CD4-positive, alpha-beta T cell (primary cell): ENCODE measurements around the gene CPB1. TPM values are rescaled to one million over a fixed set of nuclear protein-coding genes. Genes with fewer than 3 reads are reported as not detected.

Experiments
- ATAC-seq: fragments of 200-7000 bp; cut with Tn5 transposase; one replicate; pipeline ENCODE4 v1.10.0; 2022; ENCODE audit warnings: mild to moderate bottlenecking; ENCODE audit not compliant: poor library complexity
- CTCF ChIA-PET: fragments of 350-600 bp; sonication (Branson Sonifier 250); formaldehyde crosslinking; loops from one replicate; lab custom pipeline; 2021; ENCODE audit warnings: antibody characterized with exemption, inconsistent platforms; lab: Charles Lee
- POLR2A ChIA-PET: fragments of 350-600 bp; sonication (Branson Sonifier 250); formaldehyde crosslinking; loops from one replicate; lab custom pipeline; 2021; ENCODE audit warnings: antibody characterized with exemption, inconsistent platforms; lab: Charles Lee
- DNase-seq, 14 experiments: peaks; one replicate each; pipeline ENCODE4 v3.0.0-alpha.2; 2013 to 2020; ENCODE audit warnings: mixed read lengths in 2 of 14
- H3K27ac ChIP-seq, 2 donors: one replicate each; pipeline versions ENCODE4 v1.5.1 to v1.7.0; 2013; ENCODE audit warnings: low read length in 2 of 2, low read depth in 1 of 2, mild to moderate bottlenecking in 1 of 2
- H3K27me3 ChIP-seq, 2 experiments: 1 replicate in 1 of 2; 2 replicates in 1 of 2; pipeline versions ENCODE4 v1.6.1 to v1.7.0; 2013; ENCODE audit warnings: low read length in 2 of 2, control low read depth in 1 of 2, mild to moderate bottlenecking in 1 of 2, moderate library complexity in 1 of 2; ENCODE audit not compliant: insufficient read depth in 2 of 2, control insufficient read depth in 1 of 2
- H3K36me3 ChIP-seq: one replicate; pipeline ENCODE4 v1.6.1; 2013; ENCODE audit warnings: low read length, control low read depth; ENCODE audit not compliant: insufficient read depth
- H3K4me1 ChIP-seq: one replicate; pipeline ENCODE4 v1.6.1; 2013; ENCODE audit warnings: low read length, control low read depth; ENCODE audit not compliant: insufficient read depth
- H3K4me3 ChIP-seq: one replicate; pipeline ENCODE4 v1.5.1; 2013; ENCODE audit warnings: mild to moderate bottlenecking, low read length, moderate library complexity
- H3K9me3 ChIP-seq, 2 experiments: 1 replicate in 1 of 2; 2 replicates in 1 of 2; pipeline versions ENCODE4 v1.6.1 to v1.7.0; 2013; ENCODE audit warnings: low read length in 2 of 2, mild to moderate bottlenecking in 2 of 2, control low read depth in 1 of 2, moderate library complexity in 1 of 2; ENCODE audit not compliant: control insufficient read depth in 1 of 2, insufficient read depth in 1 of 2
- H3K27ac Mint-ChIP-seq: one replicate; pipeline ENCODE4 v1.8.0; 2020; ENCODE audit warnings: mixed read lengths
- H3K27me3 Mint-ChIP-seq: one replicate; pipeline ENCODE4 v1.8.0; 2021; ENCODE audit warnings: mixed read lengths
- H3K36me3 Mint-ChIP-seq: one replicate; pipeline ENCODE4 v1.8.0; 2021; ENCODE audit warnings: low read depth, mixed read lengths
- H3K4me1 Mint-ChIP-seq: one replicate; pipeline ENCODE4 v1.8.0; 2021; ENCODE audit warnings: low read depth, mixed read lengths
- H3K4me3 Mint-ChIP-seq: one replicate; pipeline ENCODE4 v1.8.0; 2020; ENCODE audit warnings: mild to moderate bottlenecking, mixed read lengths
- H3K9me3 Mint-ChIP-seq: one replicate; pipeline ENCODE4 v1.8.0; 2020; ENCODE audit warnings: mixed read lengths
- intact Hi-C, 2 experiments: fragments of 100-400 bp; cut with DNase I in 1 of 2; cut with micrococcal nuclease in 1 of 2; formaldehyde crosslinking; loops; one replicate each; pipeline versions ENCODE4 v1.15.1 to v1.9.0; 2023 to 2025; cut with DNase I, micrococcal nuclease
- total RNA-seq, 174 experiments: library from RNA in 2 of 174; stranded (reverse) in 2 of 174; gene quantifications; one replicate each; pipeline ENCODE4 v1.2.3 and lab custom pipeline; 2021 to 2026
- TF ChIP-seq, protein P1 (sequence below): fragments of 200-600 bp; IDR thresholded peaks from one replicate; pipeline ENCODE4 v1.8.0; 2022; ENCODE audit warnings: antibody characterized with exemption, mild to moderate bottlenecking

The CPB1 gene
- total RNA-seq, 2 experiments from 2014 or later = not detected

DNA sequence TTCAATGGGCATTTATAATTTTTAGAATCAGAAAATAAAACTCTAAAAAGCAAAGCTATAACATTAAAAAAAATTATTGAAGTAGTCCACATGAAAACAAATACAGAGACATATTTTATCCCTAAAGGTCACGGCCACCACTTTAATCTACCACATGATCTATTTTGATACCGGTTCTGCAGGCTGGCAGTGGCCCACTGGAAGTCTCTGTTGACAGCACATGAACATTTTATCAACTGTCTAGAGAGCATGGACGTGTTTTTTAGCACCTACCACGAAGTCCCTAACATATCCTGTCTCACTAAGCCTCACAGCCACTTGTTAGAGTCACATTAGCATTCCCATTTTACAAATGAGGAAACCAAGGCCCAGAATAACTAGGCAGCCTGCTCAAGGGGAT is 35.7 kb downstream of the CPB1 start:
- no peak for DNase-seq
- POLR2A ChIA-PET = no interaction called here
- Mint-ChIP-seq H3K27ac (no peak overlapping the region), H3K4me3 (no peak overlapping the region), H3K27me3 (peaks cover 26% of the 10 kb centered on the region), H3K9me3 (no peaks in the 10 kb centered on the region), H3K4me1 (no peaks in the 10 kb centered on the region), H3K36me3 (no peaks in the 10 kb centered on the region)
- Histone ChIP-seq H3K4me3 (no peak overlapping the region), H3K4me1 (no peaks in the 10 kb centered on the region), H3K9me3 (no peaks in the 10 kb centered on the region), H3K27me3 (peaks cover 5 to 17% of the 10 kb centered on the region in 2 experiments), H3K36me3 (no peaks in the 10 kb centered on the region), H3K27ac (no peak overlapping the region)
- intact Hi-C loops = loop anchor here in 1 of 2 experiments (2.0 kb wide), 2 partner anchors 84 to 410 kb away; no protein-coding TSS in a partner anchor
- CTCF ChIA-PET = no interaction called here
- TF ChIP-seq, protein P1, sequence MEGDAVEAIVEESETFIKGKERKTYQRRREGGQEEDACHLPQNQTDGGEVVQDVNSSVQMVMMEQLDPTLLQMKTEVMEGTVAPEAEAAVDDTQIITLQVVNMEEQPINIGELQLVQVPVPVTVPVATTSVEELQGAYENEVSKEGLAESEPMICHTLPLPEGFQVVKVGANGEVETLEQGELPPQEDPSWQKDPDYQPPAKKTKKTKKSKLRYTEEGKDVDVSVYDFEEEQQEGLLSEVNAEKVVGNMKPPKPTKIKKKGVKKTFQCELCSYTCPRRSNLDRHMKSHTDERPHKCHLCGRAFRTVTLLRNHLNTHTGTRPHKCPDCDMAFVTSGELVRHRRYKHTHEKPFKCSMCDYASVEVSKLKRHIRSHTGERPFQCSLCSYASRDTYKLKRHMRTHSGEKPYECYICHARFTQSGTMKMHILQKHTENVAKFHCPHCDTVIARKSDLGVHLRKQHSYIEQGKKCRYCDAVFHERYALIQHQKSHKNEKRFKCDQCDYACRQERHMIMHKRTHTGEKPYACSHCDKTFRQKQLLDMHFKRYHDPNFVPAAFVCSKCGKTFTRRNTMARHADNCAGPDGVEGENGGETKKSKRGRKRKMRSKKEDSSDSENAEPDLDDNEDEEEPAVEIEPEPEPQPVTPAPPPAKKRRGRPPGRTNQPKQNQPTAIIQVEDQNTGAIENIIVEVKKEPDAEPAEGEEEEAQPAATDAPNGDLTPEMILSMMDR = no peak
- no peak for ATAC-seq

DNA sequence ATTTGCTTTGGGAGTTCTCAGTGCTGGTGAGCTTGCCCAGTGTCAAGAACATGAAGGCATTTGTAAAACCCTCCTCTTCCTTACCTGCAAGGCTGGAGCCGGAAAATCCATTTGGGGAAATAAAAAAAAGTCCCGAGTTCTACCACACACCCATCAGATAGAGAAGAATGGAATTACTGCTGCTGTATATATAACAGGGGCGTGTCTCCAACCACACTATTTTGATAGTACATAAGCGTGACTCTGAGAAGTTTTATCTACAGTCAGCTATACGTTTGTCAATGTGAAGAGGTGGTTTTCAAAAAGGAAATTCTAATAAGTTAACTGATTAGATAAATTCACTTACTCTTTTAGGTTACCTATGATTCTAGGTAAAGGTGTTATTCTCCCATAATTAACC is 36.2 kb downstream of the CPB1 start:
- H3K27ac ChIP-seq = no peak overlapping the region
- H3K9me3 Mint-ChIP-seq = no peaks in the 10 kb centered on the region
- no peak overlapping the region for H3K27ac Mint-ChIP-seq
- H3K4me1 ChIP-seq = no peaks in the 10 kb centered on the region
- peaks cover 26% of the 10 kb centered on the region for H3K27me3 Mint-ChIP-seq
- POLR2A ChIA-PET = no interaction called here
- CTCF ChIA-PET = no interaction called here
- no peaks in the 10 kb centered on the region for H3K9me3 ChIP-seq
- DNase-seq (no peak), ATAC-seq (no peak)
- TF ChIP-seq, protein P1 = no peak
- no peak overlapping the region for H3K4me3 Mint-ChIP-seq
- H3K36me3 ChIP-seq = no peaks in the 10 kb centered on the region
- H3K27me3 ChIP-seq = peaks cover 5 to 17% of the 10 kb centered on the region in 2 experiments
- H3K36me3 Mint-ChIP-seq = no peaks in the 10 kb centered on the region
- no peak overlapping the region for H3K4me3 ChIP-seq
- intact Hi-C loops = loop anchor here in 1 of 2 experiments (2.0 kb wide), 2 partner anchors 83 to 409 kb away; no protein-coding TSS in a partner anchor
- H3K4me1 Mint-ChIP-seq = no peaks in the 10 kb centered on the region

DNA sequence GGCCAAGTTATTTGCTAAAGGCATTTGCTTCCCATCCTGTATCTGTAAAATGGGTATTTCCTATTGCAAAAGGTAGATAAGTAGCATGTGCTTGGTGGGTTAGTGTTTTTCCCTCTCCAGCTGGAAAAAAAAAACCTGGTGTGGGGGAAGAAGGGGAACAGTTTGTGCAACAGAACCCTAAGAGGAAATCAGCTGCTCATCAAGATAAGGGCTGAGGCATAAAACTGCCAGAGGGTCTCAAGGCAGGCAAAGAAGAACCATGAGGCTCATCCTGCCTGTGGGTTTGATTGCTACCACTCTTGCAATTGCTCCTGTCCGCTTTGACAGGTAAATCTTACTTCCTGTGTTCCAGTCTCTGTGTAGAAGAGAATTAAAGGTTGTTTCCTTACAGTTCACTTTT is 37.4 kb downstream of the CPB1 start, which contains the start of gene CPA3:
Gene CPA3 (plus strand): TSS at position 248 of the 400 bp plus-strand sequence. CDS start 12 bp downstream, at position 260.
- Histone ChIP-seq H3K4me1 (no peaks in the 10 kb centered on the region), H3K36me3 (no peaks in the 10 kb centered on the region), H3K9me3 (no peaks in the 10 kb centered on the region), H3K27me3 (peaks cover 5 to 17% of the 10 kb centered on the region in 2 experiments), H3K4me3 (no peak within 1 kb of the TSS), H3K27ac (no peak within 1 kb of the TSS)
- Mint-ChIP-seq H3K9me3 (no peaks in the 10 kb centered on the region), H3K27me3 (peaks cover 26% of the 10 kb centered on the region), H3K4me3 (no peak within 1 kb of the TSS), H3K36me3 (no peaks in the 10 kb centered on the region), H3K4me1 (no peaks in the 10 kb centered on the region), H3K27ac (no peak within 1 kb of the TSS)
- ChIA-PET POLR2A (no interaction called here), CTCF (no interaction called here)
- ATAC-seq (no peak), DNase-seq (no peak)
- intact Hi-C loops = no loop called here
- TF ChIP-seq, protein P1 = no peak
